Prostate gland (tissue), 2 donors: ENCODE measurements around the gene GSTM1. TPM values are rescaled to one million over a fixed set of nuclear protein-coding genes. Genes with fewer than 3 reads are reported as not detected.

Source experiments
- DNase-seq: peaks from one replicate; pipeline ENCODE4 v3.0.0-alpha.2; 2019; ENCODE audit warnings: low spot score
- H3K27ac ChIP-seq, 2 donors: fragments of 200-600 bp; sonication (generic); 2 replicates each; pipeline ENCODE4 v1.5.1; 2017 to 2019
- H3K27me3 ChIP-seq: fragments of 200-600 bp; sonication (generic); replicated peaks from 2 replicates; pipeline ENCODE4 v1.5.1; 2019; ENCODE audit not compliant: insufficient read depth
- H3K36me3 ChIP-seq, 2 donors: fragments of 200-600 bp; sonication (generic); 1 replicate in 1 of 2; 2 replicates in 1 of 2; pipeline versions ENCODE4 v1.5.1 to v1.8.1; 2017 to 2019
- H3K4me1 ChIP-seq: fragments of 200-600 bp; sonication (generic); replicated peaks from 2 replicates; pipeline ENCODE4 v1.5.1; 2019
- H3K4me3 ChIP-seq, 2 donors: fragments of 200-600 bp; sonication (generic); 2 replicates each; pipeline ENCODE4 v1.5.1; 2017 to 2019
- H3K9me3 ChIP-seq: fragments of 200-600 bp; sonication (generic); 2 replicates; pipeline ENCODE4 v1.5.1; 2017
- CTCF ChIP-seq, 4 experiments: fragments of 200-600 bp in 2 of 4; fragments of 450-650 bp in 2 of 4; sonication (generic) in 2 of 4; IDR thresholded peaks; 1 replicate in 3 of 4; 2 replicates in 1 of 4; pipeline ENCODE4 v1.5.1; 2016 to 2019; ENCODE audit warnings: antibody characterized with exemption in 4 of 4, mild to moderate bottlenecking in 2 of 4, moderate library complexity in 2 of 4
- POLR2A ChIP-seq: fragments of 450-650 bp; IDR thresholded peaks from one replicate; pipeline ENCODE4 v1.6.1; 2016; ENCODE audit warnings: antibody characterized with exemption, mild to moderate bottlenecking
- POLR2AphosphoS5 ChIP-seq: sonication (generic); formaldehyde crosslinking; IDR thresholded peaks from one replicate; pipeline ENCODE4 v1.6.1; 2017; ENCODE audit warnings: antibody characterized with exemption
- WGBS: methylation state at CpG from one replicate; pipeline ENCODE4 v1.1.5; 2018; 5-methylcytosine and 5-hydroxymethylcytosine counted together
- intact Hi-C: fragments of 100-400 bp; cut with DNase I; formaldehyde crosslinking; loops from one replicate; pipeline ENCODE4 v1.14.2; 2022
- total RNA-seq, 2 donors: library from RNA; depleted of rRNA; stranded (reverse); fragments of >200 nt; gene quantifications; one replicate each; pipeline ENCODE4 v1.1.0, GENCODE V29; 2016

Gene GSTM1
- total RNA-seq, 2 donors from 2014 or later, result not detected

DNA sequence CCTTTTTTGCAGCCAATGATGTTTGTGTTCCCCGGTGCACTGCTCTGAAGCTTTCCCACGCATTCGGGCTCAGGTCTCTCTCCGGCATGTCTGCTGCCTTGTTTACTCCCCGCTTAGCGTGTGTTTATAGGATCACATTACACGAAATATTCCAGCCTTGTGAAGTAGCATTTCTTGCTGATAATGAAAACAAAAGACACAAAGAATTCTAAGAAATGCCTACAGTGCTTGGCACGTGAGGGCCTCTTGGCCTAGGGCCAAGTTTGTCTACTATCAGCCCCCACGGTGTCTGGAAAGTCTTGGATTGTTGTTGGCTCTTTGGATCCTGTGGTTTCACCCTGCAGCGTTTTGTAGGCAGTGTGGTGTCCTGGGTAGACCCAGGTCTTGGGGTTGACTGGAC, 42.9 kb upstream of the GSTM1 start:
- TF ChIP-seq POLR2AphosphoS5 (no peak), CTCF (IDR thresholded peaks at IDR 0.05) (no peak), POLR2A (no peak)
- Histone ChIP-seq H3K4me3 (no peak overlapping the region), H3K36me3 (no peaks in the 10 kb centered on the region), H3K9me3 (no peaks in the 10 kb centered on the region), H3K4me1 (no peaks in the 10 kb centered on the region), H3K27me3 (no peaks in the 10 kb centered on the region), H3K27ac (no peak overlapping the region)
- no peak for DNase-seq
- intact Hi-C loops, result loop anchor here (5.0 kb wide), 2 partner anchors 128 to 338 kb away; partner anchors contain the start of gene AHCYL1
- WGBS, result no CpG with 5 or more reads among the region's 10 CpGs

- Histone ChIP-seq H3K4me1 (no peaks in the 10 kb centered on the region), H3K4me3 (no peak overlapping the region), H3K36me3 (no peaks in the 10 kb centered on the region), H3K27ac (no peak overlapping the region), H3K27me3 (no peaks in the 10 kb centered on the region), H3K9me3 (no peaks in the 10 kb centered on the region)
- no peak for DNase-seq
- WGBS, result 45% methylated on average over 4 of the region's 4 CpGs
- intact Hi-C loops, result no loop called here
- TF ChIP-seq POLR2A (no peak), CTCF (IDR thresholded peaks at IDR 0.05) (peak in 2 of 4 experiments; percentile 31 to 56), POLR2AphosphoS5 (no peak)
Observed at GRCh38 chr1:109649491-109649914, 38.1 kb upstream of the GSTM1 start.

DNA sequence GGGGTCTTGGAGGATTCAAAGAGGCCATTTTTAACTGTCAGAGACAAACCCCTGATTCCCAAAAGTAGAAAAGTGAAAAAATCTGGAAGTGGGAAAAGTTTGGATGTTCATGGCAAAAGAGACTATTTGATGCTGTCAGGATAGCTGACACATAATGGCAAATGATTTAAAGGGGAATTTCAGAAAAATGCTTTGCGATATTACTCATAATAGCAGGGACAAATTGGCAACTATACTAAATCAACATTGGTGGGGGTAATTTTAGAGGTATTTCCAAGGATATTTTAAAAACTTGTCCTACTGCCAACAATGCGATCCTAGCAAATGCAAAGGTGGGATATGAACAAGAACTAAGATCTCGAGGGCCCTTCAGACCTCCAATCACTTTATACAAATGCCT, 37.0 kb upstream of the GSTM1 start:
- 92% methylated on average over 3 of the region's 3 CpGs for WGBS
- Histone ChIP-seq H3K27ac (no peak overlapping the region), H3K36me3 (no peaks in the 10 kb centered on the region), H3K27me3 (no peaks in the 10 kb centered on the region), H3K9me3 (no peaks in the 10 kb centered on the region), H3K4me3 (no peak overlapping the region), H3K4me1 (no peaks in the 10 kb centered on the region)
- DNase-seq, result no peak
- intact Hi-C loops, result no loop called here
- no peak for TF ChIP-seq POLR2A
- no peak for TF ChIP-seq POLR2AphosphoS5
- no peak for TF ChIP-seq CTCF (IDR thresholded peaks at IDR 0.05)

DNA sequence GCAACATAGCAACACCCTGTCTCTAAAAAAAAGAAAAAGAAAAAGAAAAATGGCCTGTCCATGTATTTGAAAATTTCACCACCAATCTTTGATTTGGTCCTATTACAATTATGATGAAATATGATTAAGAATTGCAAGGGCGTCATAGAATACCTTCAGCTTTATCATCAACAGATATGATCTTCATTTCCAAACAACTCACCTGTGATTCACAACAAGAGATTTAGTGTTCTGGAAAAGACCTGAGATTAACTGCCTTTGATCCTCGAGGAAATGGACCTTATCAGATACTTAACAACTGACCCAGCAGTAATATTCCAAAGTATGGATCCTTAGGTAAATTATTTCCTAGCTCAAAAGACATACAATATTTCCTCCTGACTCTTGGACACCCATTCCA, 35.2 kb upstream of the GSTM1 start:
- 79% methylated on average over 2 of the region's 2 CpGs for WGBS
- intact Hi-C loops, result no loop called here

More for the DNA sequence above, 35.2 kb upstream of the GSTM1 start:
- Histone ChIP-seq H3K36me3 (no peaks in the 10 kb centered on the region), H3K4me1 (no peaks in the 10 kb centered on the region), H3K27me3 (no peaks in the 10 kb centered on the region), H3K9me3 (no peaks in the 10 kb centered on the region), H3K4me3 (no peak overlapping the region), H3K27ac (no peak overlapping the region)
- DNase-seq, result no peak
- TF ChIP-seq POLR2AphosphoS5 (no peak), POLR2A (no peak), CTCF (IDR thresholded peaks at IDR 0.05) (no peak)
